GM19324 (cell line): ENCODE data around the gene RASSF1.
"Not testable (repeated sequence)": the region's sequence is repeated elsewhere in the genome, so short reads cannot be mapped to it uniquely, and the experiment has no call there.

ENCODE experiments used
- ATAC-seq: cut with Tn5 transposase; IDR thresholded peaks from one replicate; pipeline ENCODE4 v1.9.1; 2021; ENCODE audit warnings: mild to moderate bottlenecking, moderate library complexity; ENCODE audit not compliant: unreplicated experiment, low FRiP score

RASSF1 gene

DNA sequence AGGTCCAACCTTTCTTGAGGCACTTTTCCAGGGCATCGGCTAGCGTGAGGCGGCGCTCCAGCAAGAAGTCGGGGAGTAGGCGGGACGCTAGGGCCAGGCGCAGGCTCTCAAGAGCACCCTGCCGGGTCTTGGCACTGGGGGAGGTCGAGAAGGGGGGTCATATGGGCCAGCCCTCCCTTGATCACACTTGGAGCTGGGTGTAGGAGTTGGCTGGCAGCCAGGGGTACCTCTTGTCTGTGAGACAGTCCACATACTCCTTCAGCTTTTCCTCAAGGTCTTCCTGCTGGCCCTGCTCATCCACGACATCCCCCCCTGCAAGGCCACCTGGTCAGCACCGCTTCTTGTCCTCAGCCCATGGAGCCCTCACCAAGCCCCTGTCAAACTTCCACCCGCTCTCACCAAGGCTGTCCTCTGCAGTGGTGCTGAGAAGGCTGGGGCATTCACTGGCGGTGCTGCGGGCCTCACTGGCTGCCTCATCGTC, 50.4 kb downstream of the RASSF1 start:
- no peak for ATAC-seq

DNA sequence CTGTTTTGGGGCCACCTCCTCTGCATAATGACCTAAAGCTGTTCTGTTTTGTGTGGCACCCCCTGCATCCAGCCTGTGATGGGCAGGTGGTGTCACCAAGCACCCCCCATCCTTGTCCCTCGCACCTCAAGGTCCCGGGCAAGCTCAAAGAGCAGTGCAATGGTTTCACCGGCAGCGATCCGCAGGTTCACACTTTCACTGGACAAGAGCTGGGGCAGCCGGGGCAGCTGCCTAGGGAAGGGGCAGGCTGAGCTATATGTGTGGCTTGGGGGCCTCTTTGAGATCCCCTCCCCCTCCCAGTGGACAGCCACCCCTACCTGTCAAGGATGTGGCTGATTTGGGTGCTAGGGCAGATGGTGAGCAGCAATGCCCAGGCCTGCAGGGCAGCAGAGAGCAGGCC, 51.5 kb downstream of the RASSF1 start:
- ATAC-seq = no peak

GRCh38 chr3:50288387-50289007, 52.1 kb downstream of the RASSF1 start:
- no peak for ATAC-seq

DNA sequence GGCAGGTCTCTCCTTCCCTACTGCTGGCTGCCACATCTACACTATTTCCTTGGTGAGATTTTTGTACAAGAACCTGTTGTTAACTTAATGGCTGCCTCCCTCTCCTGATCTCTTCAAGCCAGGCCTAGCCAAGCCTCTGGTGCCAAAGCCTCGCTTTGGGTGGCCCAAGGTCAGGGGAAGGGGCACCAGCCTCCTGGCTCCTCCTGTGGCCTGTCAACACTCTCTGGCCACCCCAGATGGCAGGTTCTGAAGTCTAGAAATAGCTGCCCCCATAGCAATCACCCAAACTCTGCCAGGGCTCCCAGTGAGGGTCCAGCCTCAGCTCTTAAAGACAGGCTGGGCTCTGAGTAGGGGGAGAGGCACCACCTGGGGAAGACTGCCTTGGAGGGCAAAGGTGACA, 53.4 kb downstream of the RASSF1 start:
- no peak for ATAC-seq

- no peak for ATAC-seq
Observed at GRCh38 chr3:50286322-50287227, 54.1 kb downstream of the RASSF1 start.

- not testable (repeated sequence) for ATAC-seq
Observed at GRCh38 chr3:50284121-50284520, 56.5 kb downstream of the RASSF1 start.
